ENCODE results near the gene NFATC2.

- no peak for TF ChIP-seq CTCF (IDR thresholded peaks at IDR 0.05)
- TF ChIP-seq EP300 (IDR thresholded peaks at IDR 0.05), result no peak
- TF ChIP-seq POLR2AphosphoS5 (IDR thresholded peaks at IDR 0.05), result no peak
Observed at GRCh38 chr20:51339721-51340450, 202.6 kb downstream of the NFATC2 start.
